Stomach (tissue), 4 donors: ENCODE data around the gene RRP1.

Source experiments
- EP300 ChIP-seq: sonication (generic); formaldehyde crosslinking; IDR thresholded peaks from one replicate; pipeline ENCODE4 v1.6.1; 2017; ENCODE audit warnings: antibody characterized with exemption
- POLR2A ChIP-seq, 4 donors: fragments of 450-650 bp; IDR thresholded peaks; one replicate each; pipeline ENCODE4 v1.6.1; 2016; ENCODE audit warnings: antibody characterized with exemption in 4 of 4, control low read depth in 2 of 4, mild to moderate bottlenecking in 1 of 4, moderate library complexity in 1 of 4
- POLR2AphosphoS5 ChIP-seq, 3 donors: sonication (generic); formaldehyde crosslinking; IDR thresholded peaks; one replicate each; pipeline ENCODE4 v1.6.1; 2016; ENCODE audit warnings: antibody characterized with exemption in 3 of 3
- TF ChIP-seq, protein P1 (sequence below), 7 experiments: fragments of 450-650 bp in 4 of 7; fragments of 200-600 bp in 3 of 7; sonication (generic) in 3 of 7; IDR thresholded peaks; one replicate each; pipeline ENCODE4 v1.5.1; 2016 to 2019; ENCODE audit warnings: antibody characterized with exemption in 7 of 7, control low read depth in 2 of 7, mild to moderate bottlenecking in 1 of 7

DNA sequence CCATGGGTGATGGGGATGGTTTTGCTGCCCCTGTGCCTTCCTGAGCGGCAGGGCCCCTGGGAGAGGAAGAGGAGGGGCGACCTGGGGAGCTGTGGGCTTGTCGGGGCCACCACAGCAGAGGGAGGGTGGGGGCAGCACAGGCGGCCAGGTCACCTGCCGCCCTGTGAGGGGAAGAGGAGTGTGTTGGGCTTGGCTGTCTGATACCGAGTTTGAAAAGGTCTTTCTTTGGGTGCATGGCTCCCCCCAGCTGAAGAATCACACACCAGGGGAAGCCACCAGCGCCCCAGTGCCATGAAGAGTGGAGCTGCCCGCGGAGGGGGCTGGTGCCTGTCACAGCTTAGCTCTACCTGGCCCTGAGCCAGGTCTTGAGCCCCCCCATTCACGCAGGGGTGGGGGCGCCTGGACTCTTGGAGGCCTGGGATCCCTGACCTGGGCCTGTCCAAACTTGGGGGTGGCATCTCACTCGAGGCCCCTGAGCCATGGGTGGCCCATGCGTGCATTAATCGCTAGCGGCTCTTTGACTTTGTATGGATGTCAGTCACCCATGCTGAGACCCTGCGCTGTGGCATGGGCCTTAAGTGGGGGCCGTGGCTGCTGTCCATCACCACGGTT is 39.6 kb upstream of the RRP1 start:
- TF ChIP-seq, protein P1, sequence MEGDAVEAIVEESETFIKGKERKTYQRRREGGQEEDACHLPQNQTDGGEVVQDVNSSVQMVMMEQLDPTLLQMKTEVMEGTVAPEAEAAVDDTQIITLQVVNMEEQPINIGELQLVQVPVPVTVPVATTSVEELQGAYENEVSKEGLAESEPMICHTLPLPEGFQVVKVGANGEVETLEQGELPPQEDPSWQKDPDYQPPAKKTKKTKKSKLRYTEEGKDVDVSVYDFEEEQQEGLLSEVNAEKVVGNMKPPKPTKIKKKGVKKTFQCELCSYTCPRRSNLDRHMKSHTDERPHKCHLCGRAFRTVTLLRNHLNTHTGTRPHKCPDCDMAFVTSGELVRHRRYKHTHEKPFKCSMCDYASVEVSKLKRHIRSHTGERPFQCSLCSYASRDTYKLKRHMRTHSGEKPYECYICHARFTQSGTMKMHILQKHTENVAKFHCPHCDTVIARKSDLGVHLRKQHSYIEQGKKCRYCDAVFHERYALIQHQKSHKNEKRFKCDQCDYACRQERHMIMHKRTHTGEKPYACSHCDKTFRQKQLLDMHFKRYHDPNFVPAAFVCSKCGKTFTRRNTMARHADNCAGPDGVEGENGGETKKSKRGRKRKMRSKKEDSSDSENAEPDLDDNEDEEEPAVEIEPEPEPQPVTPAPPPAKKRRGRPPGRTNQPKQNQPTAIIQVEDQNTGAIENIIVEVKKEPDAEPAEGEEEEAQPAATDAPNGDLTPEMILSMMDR (IDR thresholded peaks at IDR 0.05), result no peak
- TF ChIP-seq POLR2A (IDR thresholded peaks at IDR 0.05) (no peak), EP300 (no peak), POLR2AphosphoS5 (IDR thresholded peaks at IDR 0.05) (no peak)
